Loucy (cell line): ENCODE measurements around the gene IGHMBP2.

ENCODE experiments used
- H2AFZ ChIP-seq: fragments of 200-600 bp; sonication (generic); 2 replicates; pipeline ENCODE4 v1.6.0; 2016; ENCODE audit warnings: antibody characterized with exemption, mild to moderate bottlenecking, low read length, moderate library complexity
- H3F3A ChIP-seq: fragments of 200-600 bp; 2 replicates; pipeline ENCODE4 v1.6.0; 2016; ENCODE audit warnings: antibody characterized with exemption, low read depth, mild to moderate bottlenecking
- H3K27me3 ChIP-seq: fragments of 200-600 bp; sonication (generic); 2 replicates; pipeline ENCODE4 v1.6.1; 2014; ENCODE audit warnings: low read length, mild to moderate bottlenecking; ENCODE audit not compliant: insufficient read depth, poor library complexity, severe bottlenecking
- H3K36me3 ChIP-seq: fragments of 200-600 bp; sonication (generic); 2 replicates; pipeline ENCODE4 v1.6.1; 2016; ENCODE audit warnings: low read length; ENCODE audit not compliant: insufficient read depth
- H3K4me1 ChIP-seq: fragments of 200-600 bp; sonication (generic); 2 replicates; pipeline ENCODE4 v1.5.1; 2014; ENCODE audit warnings: low read length, mild to moderate bottlenecking; ENCODE audit not compliant: insufficient read depth, poor library complexity, severe bottlenecking
- H3K4me2 ChIP-seq: fragments of 200-600 bp; sonication (generic); 2 replicates; pipeline ENCODE4 v1.6.0; 2014; ENCODE audit warnings: antibody characterized with exemption, low read length, low read depth, mild to moderate bottlenecking; ENCODE audit not compliant: poor library complexity, severe bottlenecking
- H3K4me3 ChIP-seq: fragments of 200-600 bp; sonication (generic); 2 replicates; pipeline ENCODE4 v1.5.1; 2014; ENCODE audit warnings: low read length, mild to moderate bottlenecking, mixed read lengths; ENCODE audit not compliant: poor library complexity, severe bottlenecking
- H3K79me2 ChIP-seq: fragments of 200-600 bp; sonication (generic); 2 replicates; pipeline ENCODE4 v1.6.1; 2014; ENCODE audit warnings: low read length; ENCODE audit not compliant: insufficient read depth
- H3K9ac ChIP-seq: fragments of 200-600 bp; sonication (generic); 2 replicates; pipeline ENCODE4 v1.6.0; 2014; ENCODE audit warnings: mild to moderate bottlenecking, low read depth, low read length, moderate library complexity; ENCODE audit not compliant: poor library complexity, severe bottlenecking
- H3K9me2 ChIP-seq: fragments of 200-600 bp; sonication (generic); replicated peaks from 2 replicates; pipeline ENCODE4 v1.6.1; 2016; ENCODE audit warnings: low read depth, low read length, mixed read lengths
- H3K9me3 ChIP-seq: fragments of 200-600 bp; sonication (generic); 2 replicates; pipeline ENCODE4 v1.6.1; 2014; ENCODE audit warnings: mild to moderate bottlenecking, antibody characterized with exemption, low read length, low read depth; ENCODE audit not compliant: insufficient read depth
- H4K20me1 ChIP-seq: fragments of 200-600 bp; sonication (generic); 2 replicates; pipeline ENCODE4 v1.6.0; 2014; ENCODE audit warnings: antibody characterized with exemption, low read length, mild to moderate bottlenecking; ENCODE audit not compliant: insufficient read depth, poor library complexity, severe bottlenecking
- EZH2phosphoT487 ChIP-seq: fragments of 200-600 bp; IDR thresholded peaks from 2 replicates; pipeline ENCODE4 v1.6.1; 2018; ENCODE audit warnings: antibody characterized with exemption, mild to moderate bottlenecking, moderate library complexity, borderline replicate concordance
- TF ChIP-seq, protein P1 (sequence below): fragments of 200-600 bp; sonication (generic); conservative IDR thresholded peaks from 2 replicates; pipeline ENCODE4 v1.5.1; 2014; ENCODE audit warnings: mild to moderate bottlenecking, antibody characterized with exemption, low read length

The IGHMBP2 gene

DNA sequence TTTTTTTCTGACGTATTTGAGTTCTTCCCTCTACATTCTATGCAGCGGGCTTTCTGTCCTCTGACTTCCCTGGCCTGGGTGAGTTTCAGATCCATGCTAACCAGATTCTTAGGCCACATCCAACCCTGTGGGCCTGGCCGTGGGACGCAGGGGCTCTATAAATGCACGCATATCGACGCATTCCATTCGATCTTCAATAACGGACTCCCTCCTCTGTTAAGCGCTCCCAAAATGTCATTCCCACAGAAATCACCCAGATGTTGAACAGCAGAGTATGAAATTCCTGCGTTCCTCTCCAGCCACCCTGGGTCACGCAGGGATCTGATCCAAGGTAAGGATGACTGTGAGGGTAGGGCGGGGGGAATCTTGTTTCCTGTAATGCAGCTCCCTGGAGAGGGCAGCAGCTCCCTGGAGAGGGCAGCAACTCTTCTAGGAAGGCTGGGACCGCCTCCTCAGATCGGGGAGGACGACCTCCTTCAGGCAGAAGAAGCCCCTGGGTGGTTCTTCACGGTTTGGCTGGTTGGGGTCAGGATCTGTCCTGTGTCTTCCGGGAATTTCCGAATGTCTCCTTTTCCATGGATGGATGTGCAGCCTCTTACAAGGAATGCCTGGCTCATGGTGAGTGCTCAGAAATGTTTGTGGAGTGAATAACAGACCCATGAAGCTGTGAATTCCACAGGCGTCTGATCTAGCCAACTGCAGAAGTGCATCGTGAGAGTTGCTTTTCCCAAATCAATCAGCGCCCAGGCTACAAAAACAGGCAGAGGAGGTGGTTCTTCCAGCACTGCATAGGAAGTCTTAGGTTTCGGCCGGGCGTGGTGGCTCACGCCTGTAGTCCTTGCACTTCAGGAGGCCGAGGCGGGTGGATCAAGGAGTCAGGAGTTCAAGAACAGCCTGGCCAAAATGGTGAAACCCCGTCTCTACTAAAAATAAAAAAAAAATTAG is 64.9 kb downstream of the IGHMBP2 start:
- Histone ChIP-seq H3K4me3 (no peak overlapping the region), H3K4me1 (peaks cover 6% of the 10 kb centered on the region), H3K27me3 (no peaks in the 10 kb centered on the region), H3K9ac (no peak overlapping the region), H3K36me3 (no peaks in the 10 kb centered on the region), H3F3A (no peaks in the 10 kb centered on the region), H3K9me2 (no peaks in the 10 kb centered on the region), H3K4me2 (no peak overlapping the region), H3K79me2 (no peaks in the 10 kb centered on the region), H4K20me1 (no peaks in the 10 kb centered on the region), H3K9me3 (no peaks in the 10 kb centered on the region), H2AFZ (no peak overlapping the region)
- TF ChIP-seq, protein P1, sequence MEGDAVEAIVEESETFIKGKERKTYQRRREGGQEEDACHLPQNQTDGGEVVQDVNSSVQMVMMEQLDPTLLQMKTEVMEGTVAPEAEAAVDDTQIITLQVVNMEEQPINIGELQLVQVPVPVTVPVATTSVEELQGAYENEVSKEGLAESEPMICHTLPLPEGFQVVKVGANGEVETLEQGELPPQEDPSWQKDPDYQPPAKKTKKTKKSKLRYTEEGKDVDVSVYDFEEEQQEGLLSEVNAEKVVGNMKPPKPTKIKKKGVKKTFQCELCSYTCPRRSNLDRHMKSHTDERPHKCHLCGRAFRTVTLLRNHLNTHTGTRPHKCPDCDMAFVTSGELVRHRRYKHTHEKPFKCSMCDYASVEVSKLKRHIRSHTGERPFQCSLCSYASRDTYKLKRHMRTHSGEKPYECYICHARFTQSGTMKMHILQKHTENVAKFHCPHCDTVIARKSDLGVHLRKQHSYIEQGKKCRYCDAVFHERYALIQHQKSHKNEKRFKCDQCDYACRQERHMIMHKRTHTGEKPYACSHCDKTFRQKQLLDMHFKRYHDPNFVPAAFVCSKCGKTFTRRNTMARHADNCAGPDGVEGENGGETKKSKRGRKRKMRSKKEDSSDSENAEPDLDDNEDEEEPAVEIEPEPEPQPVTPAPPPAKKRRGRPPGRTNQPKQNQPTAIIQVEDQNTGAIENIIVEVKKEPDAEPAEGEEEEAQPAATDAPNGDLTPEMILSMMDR, result no peak
- TF ChIP-seq EZH2phosphoT487, result no peak

DNA sequence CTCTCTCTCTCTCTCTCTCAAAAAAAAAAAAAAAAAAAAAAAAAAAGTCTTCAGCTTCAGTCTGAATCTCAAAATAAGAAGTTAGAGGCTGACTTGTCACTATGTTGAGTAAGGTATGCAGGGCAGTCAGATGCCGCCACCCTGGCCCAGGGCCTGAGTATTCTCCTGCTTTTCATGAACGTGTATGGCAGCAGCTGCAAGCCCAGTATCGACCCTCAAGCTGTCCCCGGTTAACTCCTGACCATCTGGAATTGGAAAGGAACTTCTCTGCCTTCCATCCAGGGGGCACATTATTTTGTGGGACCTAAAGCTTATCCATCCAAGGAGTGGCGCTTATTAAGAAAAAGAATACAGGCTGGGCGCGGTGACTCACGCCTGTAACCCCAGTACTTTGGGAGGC is 65.7 kb downstream of the IGHMBP2 start:
- Histone ChIP-seq H3K4me3 (no peak overlapping the region), H3K9me2 (no peaks in the 10 kb centered on the region), H3K79me2 (no peaks in the 10 kb centered on the region), H4K20me1 (no peaks in the 10 kb centered on the region), H3K4me2 (no peak overlapping the region), H3K9ac (no peak overlapping the region), H3K4me1 (peaks cover 6% of the 10 kb centered on the region), H2AFZ (no peak overlapping the region), H3K27me3 (no peaks in the 10 kb centered on the region), H3F3A (no peaks in the 10 kb centered on the region), H3K36me3 (no peaks in the 10 kb centered on the region), H3K9me3 (no peaks in the 10 kb centered on the region)
- TF ChIP-seq, protein P1, result no peak
- no peak for TF ChIP-seq EZH2phosphoT487

- Histone ChIP-seq H3K4me2 (no peak overlapping the region), H4K20me1 (no peaks in the 10 kb centered on the region), H3F3A (no peaks in the 10 kb centered on the region), H3K36me3 (no peaks in the 10 kb centered on the region), H3K4me1 (peaks cover 4% of the 10 kb centered on the region), H2AFZ (no peak overlapping the region), H3K27me3 (no peaks in the 10 kb centered on the region), H3K9me2 (no peaks in the 10 kb centered on the region), H3K79me2 (no peaks in the 10 kb centered on the region), H3K9me3 (no peaks in the 10 kb centered on the region), H3K9ac (no peak overlapping the region), H3K4me3 (no peak overlapping the region)
- TF ChIP-seq EZH2phosphoT487, result no peak
- TF ChIP-seq, protein P1, result no peak
Measured at GRCh38 chr11:68970921-68971636, 67.4 kb downstream of the IGHMBP2 start.
